Ascending aorta (tissue), 2 donors: ENCODE results near the gene TXN. TPM values are rescaled to one million over a fixed set of nuclear protein-coding genes. Genes with fewer than 3 reads are reported as not detected.
"Not testable (repeated sequence)": the region's sequence is repeated elsewhere in the genome, so short reads cannot be mapped to it uniquely, and the experiment has no call there.

Experiments used
- DNase-seq, 2 donors: peaks; one replicate each; pipeline ENCODE4 v3.0.0-alpha.2; 2019; ENCODE audit warnings: low spot score in 2 of 2
- H3K27ac ChIP-seq, 2 donors: fragments of 200-600 bp; sonication (generic); one replicate each; pipeline ENCODE4 v1.5.1; 2016 to 2017; ENCODE audit warnings: mild to moderate bottlenecking in 1 of 2
- H3K27me3 ChIP-seq: fragments of 200-600 bp; sonication (generic); one replicate; pipeline ENCODE4 v1.5.1; 2017
- H3K36me3 ChIP-seq, 2 donors: fragments of 200-600 bp; sonication (generic); one replicate each; pipeline ENCODE4 v1.5.1; 2016
- H3K4me1 ChIP-seq, 2 donors: fragments of 200-600 bp; sonication (generic); one replicate each; pipeline ENCODE4 v1.5.1; 2016 to 2017; ENCODE audit warnings: mild to moderate bottlenecking in 1 of 2
- H3K4me3 ChIP-seq, 2 donors: fragments of 200-600 bp; sonication (generic); one replicate each; pipeline ENCODE4 v1.5.1; 2016 to 2017; ENCODE audit warnings: mild to moderate bottlenecking in 1 of 2
- H3K9me3 ChIP-seq, 2 donors: fragments of 200-600 bp; sonication (generic); one replicate each; pipeline ENCODE4 v1.5.1; 2016
- CTCF ChIP-seq, 3 experiments: fragments of 200-600 bp in 2 of 3; fragments of 450-650 bp in 1 of 3; sonication (generic) in 2 of 3; IDR thresholded peaks; one replicate each; pipeline ENCODE4 v1.5.1; 2016 to 2019; ENCODE audit warnings: antibody characterized with exemption in 3 of 3, mild to moderate bottlenecking in 1 of 3, moderate library complexity in 1 of 3
- intact Hi-C: fragments of 100-400 bp; cut with DNase I; formaldehyde crosslinking; loops from one replicate; pipeline ENCODE4 v1.15.1; 2023
- total RNA-seq: library from RNA; depleted of rRNA; stranded (reverse); fragments of >200 nt; gene quantifications from one replicate; pipeline ENCODE4 v1.1.0, GENCODE V29; 2016

Gene TXN
- total RNA-seq, 1 donor from 2014 or later: 28.9 TPM

- Histone ChIP-seq H3K4me3 (no peak overlapping the region), H3K4me1 (no peaks in the 10 kb centered on the region), H3K27me3 (no peaks in the 10 kb centered on the region), H3K9me3 (no peaks in the 10 kb centered on the region), H3K27ac (no peak overlapping the region), H3K36me3 (no peaks in the 10 kb centered on the region)
- no peak for TF ChIP-seq CTCF (IDR thresholded peaks at IDR 0.05)
- DNase-seq: no peak
- intact Hi-C loops: no loop called here
Observed at GRCh38 chr9:110207071-110207641, 49.2 kb downstream of the TXN start.

DNA sequence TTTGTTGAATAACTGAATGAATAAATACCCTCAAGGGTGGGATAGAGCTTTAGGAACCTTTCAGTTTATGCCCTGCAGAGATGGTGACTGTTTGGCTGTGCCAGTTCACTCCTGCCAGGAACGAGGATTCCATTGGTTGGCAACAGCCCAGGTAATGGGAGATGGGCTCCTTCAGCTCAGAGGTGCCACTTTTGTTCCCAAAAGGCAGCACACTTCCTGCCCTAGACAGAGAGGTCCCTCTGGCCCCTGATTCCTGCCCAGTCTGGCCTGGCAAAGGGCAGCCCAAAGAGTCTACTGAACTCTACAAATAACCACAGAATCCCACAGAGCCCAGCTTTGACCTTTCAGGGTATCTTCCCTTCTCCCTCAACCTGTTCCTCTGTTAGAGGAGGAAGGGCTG lies 49.9 kb downstream of the TXN start:
- intact Hi-C loops: no loop called here
- H3K4me3 ChIP-seq: no peak overlapping the region

DNA sequence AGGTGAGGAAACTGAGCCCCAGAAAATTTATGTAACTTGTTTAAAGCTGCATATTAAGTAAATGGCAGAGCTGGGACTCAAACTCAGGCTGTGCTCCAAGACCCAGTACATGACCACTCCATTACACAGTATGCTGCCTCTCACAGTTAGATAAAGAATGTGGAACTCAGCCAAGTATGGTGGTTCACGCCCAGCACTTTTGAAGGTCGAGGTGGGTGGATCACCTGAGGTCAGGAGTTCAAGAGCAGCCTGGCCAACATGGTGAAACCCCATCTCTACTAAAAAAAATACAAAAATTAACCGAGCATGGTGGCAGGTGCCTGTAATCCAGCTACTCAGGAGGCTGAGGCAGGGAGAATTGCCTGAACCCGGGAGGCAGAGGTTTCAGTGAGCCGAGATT lies 50.7 kb downstream of the TXN start:
- H3K27me3 ChIP-seq, H3K27ac ChIP-seq, H3K9me3 ChIP-seq, intact Hi-C loops, H3K4me3 ChIP-seq, H3K4me1 ChIP-seq, H3K36me3 ChIP-seq: not testable (repeated sequence)
- peak in 1 of 2 donors; percentile 9 for DNase-seq

More for the DNA sequence above, 49.9 kb downstream of the TXN start:
- no peak for TF ChIP-seq CTCF (IDR thresholded peaks at IDR 0.05)
- Histone ChIP-seq H3K9me3 (no peaks in the 10 kb centered on the region), H3K4me1 (no peaks in the 10 kb centered on the region), H3K36me3 (no peaks in the 10 kb centered on the region), H3K27me3 (no peaks in the 10 kb centered on the region), H3K27ac (no peak overlapping the region)
- DNase-seq: peak in 1 of 2 donors; percentile 38

GRCh38 chr9:110202232-110202631 lies 54.1 kb downstream of the TXN start:
- Histone ChIP-seq H3K27ac (no peak overlapping the region), H3K36me3 (no peaks in the 10 kb centered on the region), H3K4me3 (no peak overlapping the region), H3K9me3 (no peaks in the 10 kb centered on the region), H3K4me1 (no peaks in the 10 kb centered on the region), H3K27me3 (no peaks in the 10 kb centered on the region)
- intact Hi-C loops: no loop called here
- no peak for TF ChIP-seq CTCF (IDR thresholded peaks at IDR 0.05)
- DNase-seq: peak in 1 of 2 donors; percentile 38

- H3K27me3 ChIP-seq: no peaks in the 10 kb centered on the region
- intact Hi-C loops: no loop called here
- DNase-seq: peak in 1 of 2 donors; percentile 4
Observed at GRCh38 chr9:110199643-110200042, 56.7 kb downstream of the TXN start.

DNA sequence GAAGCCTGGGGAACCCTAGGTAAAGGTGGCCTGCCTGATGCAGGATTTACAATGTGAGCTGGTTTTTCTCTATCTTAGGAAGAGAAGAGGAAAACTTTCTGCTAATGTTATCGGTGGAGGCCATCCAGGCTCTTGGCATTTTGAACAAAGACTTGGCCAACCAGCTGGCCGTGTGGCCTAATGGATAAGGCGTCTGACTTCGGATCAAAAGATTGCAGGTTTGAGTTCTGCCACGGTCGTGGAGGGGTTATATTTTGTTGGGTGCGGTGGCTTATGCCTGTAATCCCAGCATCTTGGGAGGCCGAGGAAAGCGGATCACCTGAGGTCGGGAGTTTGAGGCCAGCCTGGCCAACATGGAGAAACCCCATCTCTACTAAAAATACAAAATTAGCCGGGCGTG lies 58.0 kb downstream of the TXN start:
- no peak for TF ChIP-seq CTCF (IDR thresholded peaks at IDR 0.05)
- DNase-seq: peak in 1 of 2 donors; percentile 8
- H3K9me3 ChIP-seq: no peaks in the 10 kb centered on the region
- H3K36me3 ChIP-seq: no peaks in the 10 kb centered on the region
- H3K4me3 ChIP-seq: no peak overlapping the region
- intact Hi-C loops: no loop called here
- H3K27ac ChIP-seq: no peak overlapping the region
- no peaks in the 10 kb centered on the region for H3K27me3 ChIP-seq
- no peaks in the 10 kb centered on the region for H3K4me1 ChIP-seq

More at GRCh38 chr9:110199643-110200042, 56.7 kb downstream of the TXN start:
- Histone ChIP-seq H3K4me3 (no peak overlapping the region), H3K27ac (no peak overlapping the region), H3K36me3 (no peaks in the 10 kb centered on the region), H3K4me1 (no peaks in the 10 kb centered on the region), H3K9me3 (no peaks in the 10 kb centered on the region)
- TF ChIP-seq CTCF (IDR thresholded peaks at IDR 0.05): no peak
